HEK293 (cell line): ENCODE measurements around the gene OR7G1.

Experiments used
- CTCF ChIA-PET: fragments of 350-600 bp; formaldehyde crosslinking; extraction: SDS; loops from one replicate; lab custom pipeline; 2021; ENCODE audit warnings: antibody characterized with exemption; lab: Yijun Ruan, JAX
- POLR2A ChIA-PET: fragments of 300-600 bp; formaldehyde crosslinking; extraction: SDS; loops from one replicate; lab custom pipeline; 2020; ENCODE audit warnings: antibody characterized with exemption, inconsistent platforms; lab: Yijun Ruan, JAX
- H3K27ac ChIP-seq: fragments of 200-500 bp; sonication (Bioruptor generic); 2 replicates; pipeline ENCODE4 v1.5.1; 2014; ENCODE audit warnings: low read depth, low read length, control low read depth, inconsistent platforms; ENCODE audit errors: extremely low read depth
- H3K36me3 ChIP-seq, 2 experiments: fragments of 200-500 bp in 1 of 2; sonication (Bioruptor generic) in 1 of 2; 1 replicate in 1 of 2; 2 replicates in 1 of 2; pipeline ENCODE4 v1.5.1; 2014 to 2017; ENCODE audit warnings: inconsistent platforms in 2 of 2, low read length in 2 of 2; ENCODE audit not compliant: control insufficient read depth in 2 of 2, insufficient read depth in 1 of 2
- H3K4me1 ChIP-seq: fragments of 200-500 bp; sonication (Bioruptor generic); 2 replicates; pipeline ENCODE4 v1.5.1; 2014; ENCODE audit warnings: mild to moderate bottlenecking, low read length, inconsistent platforms; ENCODE audit not compliant: control insufficient read depth, insufficient read depth
- H3K4me3 ChIP-seq: 2 replicates; pipeline ENCODE4 v1.5.1; 2011; ENCODE audit warnings: low read depth, mild to moderate bottlenecking, control low read depth, low read length, moderate library complexity
- H3K9me3 ChIP-seq: fragments of 200-500 bp; sonication (Bioruptor generic); 2 replicates; pipeline ENCODE4 v1.5.1; 2014; ENCODE audit warnings: low read depth, low read length, inconsistent platforms; ENCODE audit not compliant: control insufficient read depth, insufficient read depth
- GFI1B ChIP-seq: fragments of 450-650 bp; formaldehyde crosslinking; IDR thresholded peaks from 2 replicates; pipeline ENCODE4 v1.5.1; 2016; ENCODE audit warnings: missing biosample characterization, missing genetic modification characterization
- OSR2 ChIP-seq: fragments of 450-650 bp; formaldehyde crosslinking; IDR thresholded peaks from 2 replicates; pipeline ENCODE4 v1.5.1; 2016; ENCODE audit warnings: missing biosample characterization, missing genetic modification characterization
- SETDB1 ChIP-seq: IDR thresholded peaks from one replicate; pipeline ENCODE4 v1.6.1; 2017; ENCODE audit warnings: mild to moderate bottlenecking, low read length, moderate library complexity, mixed read lengths; ENCODE audit not compliant: insufficient read length
- ZBTB17 ChIP-seq: fragments of 450-650 bp; formaldehyde crosslinking; IDR thresholded peaks from 2 replicates; pipeline ENCODE4 v1.5.1; 2016; ENCODE audit warnings: missing biosample characterization, missing genetic modification characterization
- ZBTB21 ChIP-seq: fragments of 450-650 bp; formaldehyde crosslinking; IDR thresholded peaks from 2 replicates; pipeline ENCODE4 v1.5.1; 2017; ENCODE audit warnings: missing biosample characterization, missing genetic modification characterization
- ZIC2 ChIP-seq: fragments of 450-650 bp; formaldehyde crosslinking; IDR thresholded peaks from 2 replicates; pipeline ENCODE4 v1.5.1; 2016; ENCODE audit warnings: missing biosample characterization, missing genetic modification characterization
- ZNF175 ChIP-seq: fragments of 450-650 bp; formaldehyde crosslinking; IDR thresholded peaks from 2 replicates; pipeline ENCODE4 v1.5.1; 2016; ENCODE audit warnings: missing biosample characterization, missing genetic modification characterization
- ZNF311 ChIP-seq: fragments of 450-650 bp; formaldehyde crosslinking; IDR thresholded peaks from 2 replicates; pipeline ENCODE4 v1.5.1; 2017; ENCODE audit warnings: missing biosample characterization, missing genetic modification characterization, borderline replicate concordance
- ZNF354C ChIP-seq: fragments of 450-650 bp; formaldehyde crosslinking; IDR thresholded peaks from 2 replicates; pipeline ENCODE4 v1.5.1; 2016; ENCODE audit warnings: missing biosample characterization, missing genetic modification characterization, low read depth, borderline replicate concordance
- ZNF37A ChIP-seq: fragments of 450-650 bp; IDR thresholded peaks from 2 replicates; pipeline ENCODE4 v1.5.1; 2018; ENCODE audit warnings: missing biosample characterization, missing genetic modification characterization
- ZNF555 ChIP-seq: fragments of 450-650 bp; formaldehyde crosslinking; conservative IDR thresholded peaks from 2 replicates; pipeline ENCODE4 v1.5.1; 2017; ENCODE audit warnings: missing biosample characterization, mild to moderate bottlenecking, missing genetic modification characterization, inconsistent platforms
- ZNF707 ChIP-seq: fragments of 450-650 bp; formaldehyde crosslinking; IDR thresholded peaks from 2 replicates; pipeline ENCODE4 v1.5.1; 2016; ENCODE audit warnings: missing biosample characterization, missing genetic modification characterization
- ZNF785 ChIP-seq: fragments of 450-650 bp; formaldehyde crosslinking; IDR thresholded peaks from 2 replicates; pipeline ENCODE4 v1.5.1; 2016; ENCODE audit warnings: missing biosample characterization, missing genetic modification characterization
- TF ChIP-seq, protein P1 (sequence below): fragments of 450-650 bp; formaldehyde crosslinking; IDR thresholded peaks from 2 replicates; pipeline ENCODE4 v1.5.1; 2016; ENCODE audit warnings: missing biosample characterization, missing genetic modification characterization, borderline replicate concordance
- TF ChIP-seq, protein P2 (sequence below): IDR thresholded peaks from 2 replicates; pipeline ENCODE4 v1.6.1; 2011; ENCODE audit warnings: mild to moderate bottlenecking, low read depth, low read length, borderline replicate concordance

The OR7G1 gene

DNA sequence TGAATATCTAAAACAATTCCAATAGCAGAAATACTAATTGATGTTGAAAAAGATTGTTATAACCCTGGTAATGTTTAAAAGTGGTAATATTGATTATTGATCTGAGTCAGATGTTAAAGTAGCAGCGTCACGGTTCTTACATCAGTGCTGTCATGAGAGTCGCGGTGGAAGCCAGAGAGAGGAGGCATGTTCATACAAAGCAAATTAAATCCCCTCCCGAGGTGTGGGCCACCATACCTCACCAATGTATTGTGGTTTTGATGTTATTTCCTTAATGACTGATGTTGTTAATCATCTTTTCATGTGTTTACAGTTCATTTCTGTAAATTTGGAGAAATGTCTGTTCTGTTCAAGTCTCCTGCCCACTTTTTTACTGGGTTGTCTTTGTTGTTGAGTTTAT, 35.8 kb upstream of the OR7G1 start:
- peaks cover 12 to 86% of the 10 kb centered on the region in 2 experiments for H3K36me3 ChIP-seq
- no peaks in the 10 kb centered on the region for H3K4me1 ChIP-seq
- POLR2A ChIA-PET, result no interaction called here
- TF ChIP-seq ZBTB17 (no peak), ZNF555 (tag by site-specific recombination) (no peak), ZNF785 (tag by site-specific recombination) (no peak)
- TF ChIP-seq, protein P1, sequence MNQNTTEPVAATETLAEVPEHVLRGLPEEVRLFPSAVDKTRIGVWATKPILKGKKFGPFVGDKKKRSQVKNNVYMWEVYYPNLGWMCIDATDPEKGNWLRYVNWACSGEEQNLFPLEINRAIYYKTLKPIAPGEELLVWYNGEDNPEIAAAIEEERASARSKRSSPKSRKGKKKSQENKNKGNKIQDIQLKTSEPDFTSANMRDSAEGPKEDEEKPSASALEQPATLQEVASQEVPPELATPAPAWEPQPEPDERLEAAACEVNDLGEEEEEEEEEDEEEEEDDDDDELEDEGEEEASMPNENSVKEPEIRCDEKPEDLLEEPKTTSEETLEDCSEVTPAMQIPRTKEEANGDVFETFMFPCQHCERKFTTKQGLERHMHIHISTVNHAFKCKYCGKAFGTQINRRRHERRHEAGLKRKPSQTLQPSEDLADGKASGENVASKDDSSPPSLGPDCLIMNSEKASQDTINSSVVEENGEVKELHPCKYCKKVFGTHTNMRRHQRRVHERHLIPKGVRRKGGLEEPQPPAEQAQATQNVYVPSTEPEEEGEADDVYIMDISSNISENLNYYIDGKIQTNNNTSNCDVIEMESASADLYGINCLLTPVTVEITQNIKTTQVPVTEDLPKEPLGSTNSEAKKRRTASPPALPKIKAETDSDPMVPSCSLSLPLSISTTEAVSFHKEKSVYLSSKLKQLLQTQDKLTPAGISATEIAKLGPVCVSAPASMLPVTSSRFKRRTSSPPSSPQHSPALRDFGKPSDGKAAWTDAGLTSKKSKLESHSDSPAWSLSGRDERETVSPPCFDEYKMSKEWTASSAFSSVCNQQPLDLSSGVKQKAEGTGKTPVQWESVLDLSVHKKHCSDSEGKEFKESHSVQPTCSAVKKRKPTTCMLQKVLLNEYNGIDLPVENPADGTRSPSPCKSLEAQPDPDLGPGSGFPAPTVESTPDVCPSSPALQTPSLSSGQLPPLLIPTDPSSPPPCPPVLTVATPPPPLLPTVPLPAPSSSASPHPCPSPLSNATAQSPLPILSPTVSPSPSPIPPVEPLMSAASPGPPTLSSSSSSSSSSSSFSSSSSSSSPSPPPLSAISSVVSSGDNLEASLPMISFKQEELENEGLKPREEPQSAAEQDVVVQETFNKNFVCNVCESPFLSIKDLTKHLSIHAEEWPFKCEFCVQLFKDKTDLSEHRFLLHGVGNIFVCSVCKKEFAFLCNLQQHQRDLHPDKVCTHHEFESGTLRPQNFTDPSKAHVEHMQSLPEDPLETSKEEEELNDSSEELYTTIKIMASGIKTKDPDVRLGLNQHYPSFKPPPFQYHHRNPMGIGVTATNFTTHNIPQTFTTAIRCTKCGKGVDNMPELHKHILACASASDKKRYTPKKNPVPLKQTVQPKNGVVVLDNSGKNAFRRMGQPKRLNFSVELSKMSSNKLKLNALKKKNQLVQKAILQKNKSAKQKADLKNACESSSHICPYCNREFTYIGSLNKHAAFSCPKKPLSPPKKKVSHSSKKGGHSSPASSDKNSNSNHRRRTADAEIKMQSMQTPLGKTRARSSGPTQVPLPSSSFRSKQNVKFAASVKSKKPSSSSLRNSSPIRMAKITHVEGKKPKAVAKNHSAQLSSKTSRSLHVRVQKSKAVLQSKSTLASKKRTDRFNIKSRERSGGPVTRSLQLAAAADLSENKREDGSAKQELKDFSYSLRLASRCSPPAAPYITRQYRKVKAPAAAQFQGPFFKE (tag by site-specific recombination), result no peak
- no peak overlapping the region for H3K27ac ChIP-seq
- CTCF ChIA-PET, result no interaction called here
- H3K4me3 ChIP-seq, result no peak overlapping the region
- H3K9me3 ChIP-seq, result no peaks in the 10 kb centered on the region; the same call in 1 of the 2 replicates

DNA sequence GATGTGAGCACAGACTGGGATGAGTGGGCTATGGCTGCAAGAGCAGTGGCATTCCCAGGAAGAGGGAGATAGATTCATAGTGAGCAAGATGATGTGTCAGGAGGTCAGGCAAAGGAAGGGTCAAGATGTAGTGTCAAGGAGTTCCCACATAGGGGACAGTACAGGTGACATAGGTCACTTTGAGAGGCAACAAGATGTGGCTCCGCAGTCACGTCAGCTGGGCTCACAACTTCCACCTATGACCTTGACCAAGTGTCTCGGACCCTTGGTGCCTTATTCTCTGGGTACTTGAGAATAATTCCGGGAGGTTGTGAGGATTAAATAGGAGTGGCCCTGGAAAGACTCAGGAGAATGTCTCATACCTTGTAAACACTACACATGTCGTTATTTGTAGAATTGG, 35.1 kb upstream of the OR7G1 start:
- Histone ChIP-seq H3K4me1 (no peaks in the 10 kb centered on the region), H3K9me3 (no peaks in the 10 kb centered on the region; the same call in 1 of the 2 replicates), H3K36me3 (peaks cover 6 to 79% of the 10 kb centered on the region in 2 experiments), H3K4me3 (no peak overlapping the region), H3K27ac (no peak overlapping the region)
- ChIA-PET CTCF (no interaction called here), POLR2A (no interaction called here)
- TF ChIP-seq, protein P2, sequence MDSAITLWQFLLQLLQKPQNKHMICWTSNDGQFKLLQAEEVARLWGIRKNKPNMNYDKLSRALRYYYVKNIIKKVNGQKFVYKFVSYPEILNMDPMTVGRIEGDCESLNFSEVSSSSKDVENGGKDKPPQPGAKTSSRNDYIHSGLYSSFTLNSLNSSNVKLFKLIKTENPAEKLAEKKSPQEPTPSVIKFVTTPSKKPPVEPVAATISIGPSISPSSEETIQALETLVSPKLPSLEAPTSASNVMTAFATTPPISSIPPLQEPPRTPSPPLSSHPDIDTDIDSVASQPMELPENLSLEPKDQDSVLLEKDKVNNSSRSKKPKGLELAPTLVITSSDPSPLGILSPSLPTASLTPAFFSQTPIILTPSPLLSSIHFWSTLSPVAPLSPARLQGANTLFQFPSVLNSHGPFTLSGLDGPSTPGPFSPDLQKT, result no peak
- TF ChIP-seq ZIC2 (tag by site-specific recombination) (no peak), SETDB1 (no peak), ZBTB21 (tag by site-specific recombination) (no peak), ZNF311 (no peak), OSR2 (tag by site-specific recombination) (no peak), ZNF354C (no peak), GFI1B (tag by site-specific recombination) (no peak)

DNA sequence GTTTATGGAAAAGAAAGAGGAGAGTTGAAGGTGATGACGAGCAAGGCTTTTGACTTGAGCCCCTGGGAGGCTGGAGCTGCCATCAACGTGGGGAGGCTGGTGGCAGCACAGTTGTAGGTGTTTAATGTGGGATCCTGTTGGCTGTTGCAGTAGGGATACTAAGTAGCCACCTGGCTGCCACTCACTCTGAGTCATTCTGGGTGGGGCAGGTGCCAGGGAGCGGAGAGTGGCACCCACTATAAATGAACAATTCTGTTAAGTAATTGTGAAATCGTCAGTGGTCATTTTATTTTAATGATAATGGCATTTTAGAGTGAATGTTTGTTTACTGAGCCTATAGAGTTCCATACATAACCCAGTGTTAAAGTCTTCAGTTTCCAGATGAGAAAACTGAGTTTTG, 34.4 kb upstream of the OR7G1 start:
- H3K9me3 ChIP-seq, result no peaks in the 10 kb centered on the region; the same call in 1 of the 2 replicates

More for the DNA sequence above, 34.4 kb upstream of the OR7G1 start:
- Histone ChIP-seq H3K4me1 (no peaks in the 10 kb centered on the region), H3K4me3 (no peak overlapping the region), H3K27ac (no peak overlapping the region), H3K36me3 (peaks cover 2 to 79% of the 10 kb centered on the region in 2 experiments)
- TF ChIP-seq ZBTB21 (tag by site-specific recombination) (no peak), OSR2 (tag by site-specific recombination) (no peak), ZNF37A (tag by site-specific recombination) (no peak), ZNF175 (no peak), ZNF707 (tag by site-specific recombination) (no peak)
- ChIA-PET CTCF (no interaction called here), POLR2A (no interaction called here)
